OCI-LY1 (cell line): ENCODE data around the gene SMAD4.

Experiments
- CTCF ChIP-seq: fragments of 200-600 bp; sonication (generic), shearing (Covaris generic); IDR thresholded peaks from 2 replicates; pipeline ENCODE4 v1.5.1; 2017; ENCODE audit warnings: mild to moderate bottlenecking, antibody characterized with exemption, low read length, moderate library complexity, mixed read lengths
- EZH2 ChIP-seq: fragments of 200-600 bp; sonication (generic), shearing (Covaris generic); IDR thresholded peaks from 2 replicates; pipeline ENCODE4 v1.8.0; 2017; ENCODE audit warnings: borderline replicate concordance, mixed run types, mild to moderate bottlenecking, antibody characterized with exemption, low read length, moderate library complexity, mixed read lengths

GRCh38 chr18:51107082-51107481, 77.1 kb downstream of the SMAD4 start:
- TF ChIP-seq CTCF (no peak), EZH2 (no peak)
